ENCODE data around the gene ABCE1. TPM values are rescaled to one million over a fixed set of nuclear protein-coding genes. Genes with fewer than 3 reads are reported as not detected.
A peak's percentile ranks its signal among the peaks of the same experiment; 100 is the strongest.
"Not testable (repeated sequence)": the region's sequence is repeated elsewhere in the genome, so short reads cannot be mapped to it uniquely, and the experiment has no call there.

The ABCE1 gene
- total and polyA plus RNA-seq, 2 experiments from 2014 or later: 70.3 to 185 TPM

DNA sequence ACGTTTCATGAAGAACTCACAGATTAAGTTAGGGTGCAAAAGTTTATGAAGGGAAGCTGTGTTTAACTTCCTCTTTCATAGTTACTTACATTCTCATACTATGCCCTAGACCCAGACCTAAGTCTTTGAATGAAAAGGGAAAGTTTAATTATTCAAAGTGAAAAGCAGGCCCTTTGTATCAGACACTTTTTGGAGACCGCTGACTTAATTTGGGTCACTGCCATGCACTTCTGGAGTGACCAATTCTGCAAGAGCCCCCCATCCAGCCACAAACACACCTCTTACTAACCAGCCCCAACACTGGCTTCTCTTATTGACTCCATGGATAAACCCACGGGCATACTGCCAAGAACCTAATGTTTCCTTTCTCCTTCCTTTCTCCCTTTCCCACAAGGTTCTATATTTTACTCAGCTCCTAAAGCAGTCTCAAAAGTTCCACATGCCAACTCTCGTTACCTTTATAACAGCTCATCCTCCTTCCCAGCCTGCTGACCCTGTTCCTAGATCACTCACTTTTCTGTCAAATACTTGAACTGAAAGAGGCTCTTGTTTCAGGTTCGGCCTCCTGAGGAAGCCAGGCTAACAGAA lies 34.5 kb downstream of the ABCE1 start:
- no peak for ATAC-seq
- Histone ChIP-seq H3K79me2 (replicated peaks; ENCODE audit: insufficient read depth) (no peaks in the 10 kb centered on the region), H3K36me3 (ENCODE audit: insufficient read depth) (peaks cover 10% of the 10 kb centered on the region), H2AFZ (no peak overlapping the region), H4K20me1 (replicated peaks; ENCODE audit: insufficient read depth) (no peaks in the 10 kb centered on the region), H3K4me3 (no peak overlapping the region), H3K4me2 (no peak overlapping the region), H3K27me3 (ENCODE audit: insufficient read depth) (no peaks in the 10 kb centered on the region), H3K4me1 (ENCODE audit: insufficient read depth) (no peaks in the 10 kb centered on the region), H3F3A (replicated peaks; ENCODE audit: low read depth) (no peaks in the 10 kb centered on the region), H3K9me2 (ENCODE audit: insufficient read depth) (no peaks in the 10 kb centered on the region), H3K27ac (ENCODE audit: low read depth) (no peak overlapping the region)
- Mint-ChIP-seq H3K27ac (peak overlapping the region; percentile 71), H3K36me3 (ENCODE audit: low read depth) (peaks cover 26% of the 10 kb centered on the region; the same call in 2 of the 3 replicates), H3K9me3 (no peaks in the 10 kb centered on the region), H3K4me3 (no peak overlapping the region), H3K27me3 (ENCODE audit: insufficient read depth, low read depth, poor library complexity) (no peaks in the 10 kb centered on the region), H3K4me1 (peaks cover 4% of the 10 kb centered on the region; the same call in 2 of the 3 replicates)
- no peak for DNase-seq (ENCODE audit: low spot score)
- TF ChIP-seq CREB1 (CRISPR knock-in tag; IDR thresholded peaks at IDR 0.05; ENCODE audit: low read depth) (no peak), POLR2AphosphoS5 (IDR thresholded peaks at IDR 0.05; ENCODE audit: low read depth) (no peak; the same call in 1 of the 2 replicates), EZH2 (IDR thresholded peaks at IDR 0.05; ENCODE audit: low read depth, unreplicated experiment) (no peak), ZNF114 (CRISPR knock-in tag; IDR thresholded peaks at IDR 0.05) (no peak), ZNF331 (CRISPR knock-in tag; IDR thresholded peaks at IDR 0.05; ENCODE audit: low read depth) (no peak), NANOG (IDR thresholded peaks at IDR 0.05; ENCODE audit: borderline replicate concordance) (no peak), JUNB (IDR thresholded peaks at IDR 0.05; ENCODE audit: unreplicated experiment) (no peak)
- TF ChIP-seq, protein P1, sequence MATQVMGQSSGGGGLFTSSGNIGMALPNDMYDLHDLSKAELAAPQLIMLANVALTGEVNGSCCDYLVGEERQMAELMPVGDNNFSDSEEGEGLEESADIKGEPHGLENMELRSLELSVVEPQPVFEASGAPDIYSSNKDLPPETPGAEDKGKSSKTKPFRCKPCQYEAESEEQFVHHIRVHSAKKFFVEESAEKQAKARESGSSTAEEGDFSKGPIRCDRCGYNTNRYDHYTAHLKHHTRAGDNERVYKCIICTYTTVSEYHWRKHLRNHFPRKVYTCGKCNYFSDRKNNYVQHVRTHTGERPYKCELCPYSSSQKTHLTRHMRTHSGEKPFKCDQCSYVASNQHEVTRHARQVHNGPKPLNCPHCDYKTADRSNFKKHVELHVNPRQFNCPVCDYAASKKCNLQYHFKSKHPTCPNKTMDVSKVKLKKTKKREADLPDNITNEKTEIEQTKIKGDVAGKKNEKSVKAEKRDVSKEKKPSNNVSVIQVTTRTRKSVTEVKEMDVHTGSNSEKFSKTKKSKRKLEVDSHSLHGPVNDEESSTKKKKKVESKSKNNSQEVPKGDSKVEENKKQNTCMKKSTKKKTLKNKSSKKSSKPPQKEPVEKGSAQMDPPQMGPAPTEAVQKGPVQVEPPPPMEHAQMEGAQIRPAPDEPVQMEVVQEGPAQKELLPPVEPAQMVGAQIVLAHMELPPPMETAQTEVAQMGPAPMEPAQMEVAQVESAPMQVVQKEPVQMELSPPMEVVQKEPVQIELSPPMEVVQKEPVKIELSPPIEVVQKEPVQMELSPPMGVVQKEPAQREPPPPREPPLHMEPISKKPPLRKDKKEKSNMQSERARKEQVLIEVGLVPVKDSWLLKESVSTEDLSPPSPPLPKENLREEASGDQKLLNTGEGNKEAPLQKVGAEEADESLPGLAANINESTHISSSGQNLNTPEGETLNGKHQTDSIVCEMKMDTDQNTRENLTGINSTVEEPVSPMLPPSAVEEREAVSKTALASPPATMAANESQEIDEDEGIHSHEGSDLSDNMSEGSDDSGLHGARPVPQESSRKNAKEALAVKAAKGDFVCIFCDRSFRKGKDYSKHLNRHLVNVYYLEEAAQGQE (IDR thresholded peaks at IDR 0.05; ENCODE audit: unreplicated experiment): no peak
- TF ChIP-seq, protein P2, sequence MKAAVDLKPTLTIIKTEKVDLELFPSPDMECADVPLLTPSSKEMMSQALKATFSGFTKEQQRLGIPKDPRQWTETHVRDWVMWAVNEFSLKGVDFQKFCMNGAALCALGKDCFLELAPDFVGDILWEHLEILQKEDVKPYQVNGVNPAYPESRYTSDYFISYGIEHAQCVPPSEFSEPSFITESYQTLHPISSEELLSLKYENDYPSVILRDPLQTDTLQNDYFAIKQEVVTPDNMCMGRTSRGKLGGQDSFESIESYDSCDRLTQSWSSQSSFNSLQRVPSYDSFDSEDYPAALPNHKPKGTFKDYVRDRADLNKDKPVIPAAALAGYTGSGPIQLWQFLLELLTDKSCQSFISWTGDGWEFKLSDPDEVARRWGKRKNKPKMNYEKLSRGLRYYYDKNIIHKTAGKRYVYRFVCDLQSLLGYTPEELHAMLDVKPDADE (IDR thresholded peaks at IDR 0.05): no peak
- TF ChIP-seq, protein P3, sequence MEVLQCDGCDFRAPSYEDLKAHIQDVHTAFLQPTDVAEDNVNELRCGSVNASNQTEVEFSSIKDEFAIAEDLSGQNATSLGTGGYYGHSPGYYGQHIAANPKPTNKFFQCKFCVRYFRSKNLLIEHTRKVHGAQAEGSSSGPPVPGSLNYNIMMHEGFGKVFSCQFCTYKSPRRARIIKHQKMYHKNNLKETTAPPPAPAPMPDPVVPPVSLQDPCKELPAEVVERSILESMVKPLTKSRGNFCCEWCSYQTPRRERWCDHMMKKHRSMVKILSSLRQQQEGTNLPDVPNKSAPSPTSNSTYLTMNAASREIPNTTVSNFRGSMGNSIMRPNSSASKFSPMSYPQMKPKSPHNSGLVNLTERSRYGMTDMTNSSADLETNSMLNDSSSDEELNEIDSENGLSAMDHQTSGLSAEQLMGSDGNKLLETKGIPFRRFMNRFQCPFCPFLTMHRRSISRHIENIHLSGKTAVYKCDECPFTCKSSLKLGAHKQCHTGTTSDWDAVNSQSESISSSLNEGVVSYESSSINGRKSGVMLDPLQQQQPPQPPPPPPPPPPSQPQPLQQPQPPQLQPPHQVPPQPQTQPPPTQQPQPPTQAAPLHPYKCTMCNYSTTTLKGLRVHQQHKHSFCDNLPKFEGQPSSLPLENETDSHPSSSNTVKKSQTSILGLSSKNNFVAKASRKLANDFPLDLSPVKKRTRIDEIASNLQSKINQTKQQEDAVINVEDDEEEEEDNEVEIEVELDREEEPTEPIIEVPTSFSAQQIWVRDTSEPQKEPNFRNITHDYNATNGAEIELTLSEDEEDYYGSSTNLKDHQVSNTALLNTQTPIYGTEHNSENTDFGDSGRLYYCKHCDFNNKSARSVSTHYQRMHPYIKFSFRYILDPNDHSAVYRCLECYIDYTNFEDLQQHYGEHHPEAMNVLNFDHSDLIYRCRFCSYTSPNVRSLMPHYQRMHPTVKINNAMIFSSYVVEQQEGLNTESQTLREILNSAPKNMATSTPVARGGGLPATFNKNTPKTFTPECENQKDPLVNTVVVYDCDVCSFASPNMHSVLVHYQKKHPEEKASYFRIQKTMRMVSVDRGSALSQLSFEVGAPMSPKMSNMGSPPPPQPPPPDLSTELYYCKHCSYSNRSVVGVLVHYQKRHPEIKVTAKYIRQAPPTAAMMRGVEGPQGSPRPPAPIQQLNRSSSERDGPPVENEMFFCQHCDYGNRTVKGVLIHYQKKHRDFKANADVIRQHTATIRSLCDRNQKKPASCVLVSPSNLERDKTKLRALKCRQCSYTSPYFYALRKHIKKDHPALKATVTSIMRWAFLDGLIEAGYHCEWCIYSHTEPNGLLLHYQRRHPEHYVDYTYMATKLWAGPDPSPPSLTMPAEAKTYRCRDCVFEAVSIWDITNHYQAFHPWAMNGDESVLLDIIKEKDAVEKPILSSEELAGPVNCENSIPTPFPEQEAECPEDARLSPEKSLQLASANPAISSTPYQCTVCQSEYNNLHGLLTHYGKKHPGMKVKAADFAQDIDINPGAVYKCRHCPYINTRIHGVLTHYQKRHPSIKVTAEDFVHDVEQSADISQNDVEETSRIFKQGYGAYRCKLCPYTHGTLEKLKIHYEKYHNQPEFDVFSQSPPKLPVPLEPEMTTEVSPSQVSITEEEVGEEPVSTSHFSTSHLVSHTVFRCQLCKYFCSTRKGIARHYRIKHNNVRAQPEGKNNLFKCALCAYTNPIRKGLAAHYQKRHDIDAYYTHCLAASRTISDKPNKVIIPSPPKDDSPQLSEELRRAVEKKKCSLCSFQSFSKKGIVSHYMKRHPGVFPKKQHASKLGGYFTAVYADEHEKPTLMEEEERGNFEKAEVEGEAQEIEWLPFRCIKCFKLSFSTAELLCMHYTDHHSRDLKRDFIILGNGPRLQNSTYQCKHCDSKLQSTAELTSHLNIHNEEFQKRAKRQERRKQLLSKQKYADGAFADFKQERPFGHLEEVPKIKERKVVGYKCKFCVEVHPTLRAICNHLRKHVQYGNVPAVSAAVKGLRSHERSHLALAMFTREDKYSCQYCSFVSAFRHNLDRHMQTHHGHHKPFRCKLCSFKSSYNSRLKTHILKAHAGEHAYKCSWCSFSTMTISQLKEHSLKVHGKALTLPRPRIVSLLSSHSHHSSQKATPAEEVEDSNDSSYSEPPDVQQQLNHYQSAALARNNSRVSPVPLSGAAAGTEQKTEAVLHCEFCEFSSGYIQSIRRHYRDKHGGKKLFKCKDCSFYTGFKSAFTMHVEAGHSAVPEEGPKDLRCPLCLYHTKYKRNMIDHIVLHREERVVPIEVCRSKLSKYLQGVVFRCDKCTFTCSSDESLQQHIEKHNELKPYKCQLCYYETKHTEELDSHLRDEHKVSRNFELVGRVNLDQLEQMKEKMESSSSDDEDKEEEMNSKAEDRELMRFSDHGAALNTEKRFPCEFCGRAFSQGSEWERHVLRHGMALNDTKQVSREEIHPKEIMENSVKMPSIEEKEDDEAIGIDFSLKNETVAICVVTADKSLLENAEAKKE (CRISPR knock-in tag; IDR thresholded peaks at IDR 0.05): no peak

DNA sequence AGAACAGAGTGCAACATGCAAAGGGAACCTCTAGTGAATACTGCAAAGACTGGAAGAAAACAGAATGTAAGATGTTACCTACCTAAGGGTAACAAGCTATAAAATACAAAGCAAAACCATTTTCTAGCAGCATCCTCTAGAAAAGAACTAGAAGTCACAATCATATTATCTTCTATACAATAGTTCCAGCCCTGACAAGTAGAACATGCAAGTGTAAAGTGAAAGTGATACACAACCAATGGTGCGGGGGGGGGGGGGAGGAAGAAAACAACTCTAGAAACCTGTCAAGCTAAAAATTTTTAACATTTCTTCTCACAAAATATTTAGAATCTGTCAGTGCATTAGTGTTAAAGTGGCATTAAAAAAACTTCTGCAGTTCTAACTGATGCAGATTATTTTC lies 38.1 kb downstream of the ABCE1 start:
- H2AFZ ChIP-seq; H3K9me3 Mint-ChIP-seq; H3F3A ChIP-seq (replicated peaks; ENCODE audit: low read depth); H3K4me2 ChIP-seq; H3K27me3 Mint-ChIP-seq (ENCODE audit: insufficient read depth, low read depth, poor library complexity); H3K27ac Mint-ChIP-seq; H3K9me2 ChIP-seq (ENCODE audit: insufficient read depth); H3K4me1 ChIP-seq (ENCODE audit: insufficient read depth); H3K4me1 Mint-ChIP-seq; H3K4me3 ChIP-seq; H4K20me1 ChIP-seq (replicated peaks; ENCODE audit: insufficient read depth); DNase-seq (ENCODE audit: low spot score); H3K27me3 ChIP-seq (ENCODE audit: insufficient read depth); H3K79me2 ChIP-seq (replicated peaks; ENCODE audit: insufficient read depth); H3K27ac ChIP-seq (ENCODE audit: low read depth); ATAC-seq; H3K4me3 Mint-ChIP-seq: not testable (repeated sequence)
- H3K36me3 ChIP-seq (ENCODE audit: insufficient read depth): peaks cover 26% of the 10 kb centered on the region
- peaks cover 44% of the 10 kb centered on the region for H3K36me3 Mint-ChIP-seq (ENCODE audit: low read depth)
